ENCODE measurements around the gene AGAP2. TPM values are rescaled to one million over a fixed set of nuclear protein-coding genes. Genes with fewer than 3 reads are reported as not detected.

The AGAP2 gene
- total RNA-seq, 1 experiment from 2014 or later: 5.3 TPM

- Histone ChIP-seq H2BK120ac (ENCODE audit: low read depth, low read length, poor library complexity, severe bottlenecking) (no peak overlapping the region), H2AFZ (ENCODE audit: low read length) (no peak overlapping the region), H3K27me3 (ENCODE audit: insufficient read depth, low read length) (peaks cover 11% of the 10 kb centered on the region), H3K4ac (ENCODE audit: low read depth, low read length) (no peak overlapping the region), H3K9me3 (ENCODE audit: control insufficient read depth, low read depth, low read length) (no peaks in the 10 kb centered on the region), H2BK15ac (ENCODE audit: low read depth, low read length) (no peak overlapping the region), H4K91ac (ENCODE audit: insufficient read length, low read depth, low read length) (no peak overlapping the region), H2AK5ac (ENCODE audit: insufficient read length, low read length) (no peak overlapping the region), H2BK5ac (ENCODE audit: insufficient read length, low read length) (no peak overlapping the region), H3K4me2 (ENCODE audit: insufficient read depth, insufficient read length, low read length) (no peak overlapping the region), H3K79me1 (ENCODE audit: insufficient read depth, low read depth, low read length, poor library complexity, severe bottlenecking) (no peaks in the 10 kb centered on the region), H3K56ac (ENCODE audit: insufficient read length, low read depth, low read length) (no peak overlapping the region), H3T11ph (ENCODE audit: low read length) (no peak overlapping the region), H4K5ac (ENCODE audit: insufficient read length, low read depth, low read length) (no peak overlapping the region), H4K20me1 (ENCODE audit: control insufficient read depth, insufficient read depth, insufficient read length) (no peaks in the 10 kb centered on the region), H3K79me2 (ENCODE audit: insufficient read depth, low read length) (peaks cover 13% of the 10 kb centered on the region; the same call in 1 of the 2 replicates), H3K14ac (ENCODE audit: insufficient read depth, low read length) (no peak overlapping the region), H3K4me1 (ENCODE audit: insufficient read depth, low read length) (0 out of 2 replicates have a peak, but pooled peaks cover 7% of the 10 kb centered on the region), H4K8ac (replicated peaks; ENCODE audit: insufficient read length, low read depth, low read length) (no peak overlapping the region), H3K23ac (ENCODE audit: insufficient read length, low read depth, low read length) (no peak overlapping the region), H3K23me2 (ENCODE audit: insufficient read length, low read depth, low read length, poor library complexity, severe bottlenecking) (peaks cover 17% of the 10 kb centered on the region), H3K9ac (ENCODE audit: extremely low read depth, insufficient read length, low read length) (no peak overlapping the region), H2BK20ac (ENCODE audit: low read depth, low read length, poor library complexity, severe bottlenecking) (no peak overlapping the region), H3K27ac (ENCODE audit: insufficient read length, low read depth, low read length) (no peak overlapping the region), H2BK12ac (ENCODE audit: insufficient read length, low read depth, low read length) (no peak overlapping the region), H3K18ac (ENCODE audit: insufficient read length, low read depth, low read length) (no peak overlapping the region)
- H3K36me3 Mint-ChIP-seq (ENCODE audit: insufficient read depth in 1 of 3, low read depth in 3 of 3): peaks cover 19 to 34% (median 20%) of the 10 kb centered on the region in 3 experiments
- no peak overlapping the region for H3K27ac Mint-ChIP-seq
- peaks cover 30% of the 10 kb centered on the region for H3K27me3 Mint-ChIP-seq (ENCODE audit: low read depth)
- TF ChIP-seq CTCF (conservative IDR thresholded peaks at IDR 0.05): no peak
- peaks cover 0 to 2% of the 10 kb centered on the region in 2 experiments; a peak in 2 of 5 replicates for H3K9me3 Mint-ChIP-seq
- no peak for DNase-seq
- peaks cover 43 to 44% of the 10 kb centered on the region in 2 experiments for H3K4me1 Mint-ChIP-seq
- H3K4me3 Mint-ChIP-seq: peak overlapping the region; percentile 30 to 81; a peak in 3 of 5 replicates
- WGBS (ENCODE audit: extremely low coverage, insufficient read length, low lambda C conversion rate): no CpG with 5 or more reads among the region's 34 CpGs
These were observed 16.6 kb upstream of the AGAP2 start for GRCh38 chr12:57755194-57755453.

All from H9 (cell line).